ENCODE measurements around the gene USP2.
A peak's percentile ranks its signal among the peaks of the same experiment; 100 is the strongest.

Gene USP2

GRCh38 chr11:119338965-119339588 is 42.4 kb downstream of the USP2 start:
- 62% methylated on average over 6 of the region's 11 CpGs for WGBS (ENCODE audit: insufficient coverage)
- Histone ChIP-seq H3K27me3 (replicated peaks in 2 of 5; ENCODE audit: control insufficient read depth in 4 of 5, insufficient read depth in 5 of 5, low read length in 4 of 5) (peaks cover 0 to 50% (median 15%) of the 10 kb centered on the region in 5 experiments), H3K9me3 (ENCODE audit: control extremely low read depth in 1 of 5, control insufficient read depth in 4 of 5, insufficient read depth in 2 of 5, low read depth in 1 of 5, low read length in 4 of 5) (no peaks in the 10 kb centered on the region), H3K36me3 (ENCODE audit: control insufficient read depth in 4 of 4, insufficient read depth in 4 of 4, low read length in 3 of 4) (peaks cover 4 to 15% (median 10%) of the 10 kb centered on the region in 4 experiments), H3K4me1 (ENCODE audit: control extremely low read depth in 1 of 4, control insufficient read depth in 4 of 4, insufficient read depth in 4 of 4, low read length in 3 of 4) (peaks cover 0 to 45% (median 40%) of the 10 kb centered on the region in 4 experiments), H3K27ac (ENCODE audit: insufficient read depth in 1 of 2, low read depth in 1 of 2, low read length in 2 of 2, poor library complexity in 1 of 2, severe bottlenecking in 2 of 2) (no peak overlapping the region), H3K4me3 (ENCODE audit: control insufficient read depth in 1 of 7, extremely low read depth in 1 of 7, insufficient read depth in 4 of 7, low read depth in 2 of 7, low read length in 6 of 7) (peak overlapping the region in 1 of 7 experiments; percentile 13)
- ChIA-PET CTCF (interaction anchor here (0.8 to 12.0 kb wide), 11 partner anchors 13 to 324 kb away, joined by 3 to 90 read pairs (median 4); no protein-coding TSS in a partner anchor), POLR2A (no interaction called here)
- DNase-seq = no peak

GRCh38 chr11:119338318-119338890 is 43.1 kb downstream of the USP2 start:
- CTCF ChIA-PET = interaction anchor here (0.7 to 12.0 kb wide), 13 partner anchors 12 to 186 kb away, joined by 3 to 90 read pairs (median 5); no protein-coding TSS in a partner anchor
- POLR2A ChIA-PET = no interaction called here
- no peaks in the 10 kb centered on the region for H3K9me3 ChIP-seq (ENCODE audit: control extremely low read depth in 1 of 5, control insufficient read depth in 4 of 5, insufficient read depth in 2 of 5, low read depth in 1 of 5, low read length in 4 of 5)
- H3K27ac ChIP-seq (ENCODE audit: insufficient read depth in 1 of 2, low read depth in 1 of 2, low read length in 2 of 2, poor library complexity in 1 of 2, severe bottlenecking in 2 of 2) = no peak overlapping the region
- H3K4me3 ChIP-seq (ENCODE audit: control insufficient read depth in 1 of 7, extremely low read depth in 1 of 7, insufficient read depth in 4 of 7, low read depth in 2 of 7, low read length in 6 of 7) = no peak overlapping the region
- H3K27me3 ChIP-seq (replicated peaks in 2 of 5; ENCODE audit: control insufficient read depth in 4 of 5, insufficient read depth in 5 of 5, low read length in 4 of 5) = peaks cover 0 to 50% (median 15%) of the 10 kb centered on the region in 5 experiments
- peaks cover 0 to 49% (median 44%) of the 10 kb centered on the region in 4 experiments for H3K4me1 ChIP-seq (ENCODE audit: control extremely low read depth in 1 of 4, control insufficient read depth in 4 of 4, insufficient read depth in 4 of 4, low read length in 3 of 4)
- peak; percentile 61 to 78 (median 69) for DNase-seq
- peaks cover 4 to 15% (median 10%) of the 10 kb centered on the region in 4 experiments for H3K36me3 ChIP-seq (ENCODE audit: control insufficient read depth in 4 of 4, insufficient read depth in 4 of 4, low read length in 3 of 4)
- WGBS (ENCODE audit: insufficient coverage) = 26% methylated on average over 10 of the region's 17 CpGs

- H3K27ac ChIP-seq (ENCODE audit: insufficient read depth in 1 of 2, low read depth in 1 of 2, low read length in 2 of 2, poor library complexity in 1 of 2, severe bottlenecking in 2 of 2) = no peak overlapping the region
- 89% methylated on average over 3 of the region's 9 CpGs for WGBS (ENCODE audit: insufficient coverage)
- DNase-seq = peak in 1 of 3 donors; percentile 32
- no peaks in the 10 kb centered on the region for H3K9me3 ChIP-seq (ENCODE audit: control extremely low read depth in 1 of 5, control insufficient read depth in 4 of 5, insufficient read depth in 2 of 5, low read depth in 1 of 5, low read length in 4 of 5)
- peaks cover 4 to 15% (median 10%) of the 10 kb centered on the region in 4 experiments for H3K36me3 ChIP-seq (ENCODE audit: control insufficient read depth in 4 of 4, insufficient read depth in 4 of 4, low read length in 3 of 4)
- ChIA-PET POLR2A (interaction anchor here (0.6 kb wide), 1 partner anchor 48 kb away, joined by 3 read pairs; no protein-coding TSS in a partner anchor), CTCF (interaction anchor here (0.7 to 12.0 kb wide), 15 partner anchors 12 to 186 kb away, joined by 3 to 90 read pairs (median 4); no protein-coding TSS in a partner anchor)
- peaks cover 0 to 49% (median 44%) of the 10 kb centered on the region in 4 experiments for H3K4me1 ChIP-seq (ENCODE audit: control extremely low read depth in 1 of 4, control insufficient read depth in 4 of 4, insufficient read depth in 4 of 4, low read length in 3 of 4)
- H3K4me3 ChIP-seq (ENCODE audit: control insufficient read depth in 1 of 7, extremely low read depth in 1 of 7, insufficient read depth in 4 of 7, low read depth in 2 of 7, low read length in 6 of 7) = no peak overlapping the region
- H3K27me3 ChIP-seq (replicated peaks in 2 of 5; ENCODE audit: control insufficient read depth in 4 of 5, insufficient read depth in 5 of 5, low read length in 4 of 5) = peaks cover 0 to 44% (median 15%) of the 10 kb centered on the region in 5 experiments
These were observed 43.7 kb downstream of the USP2 start for GRCh38 chr11:119337581-119338317.

- Histone ChIP-seq H3K4me3 (ENCODE audit: control insufficient read depth in 1 of 7, extremely low read depth in 1 of 7, insufficient read depth in 4 of 7, low read depth in 2 of 7, low read length in 6 of 7) (no peak overlapping the region), H3K36me3 (ENCODE audit: control insufficient read depth in 4 of 4, insufficient read depth in 4 of 4, low read length in 3 of 4) (peaks cover 4 to 15% (median 10%) of the 10 kb centered on the region in 4 experiments), H3K9me3 (ENCODE audit: control extremely low read depth in 1 of 5, control insufficient read depth in 4 of 5, insufficient read depth in 2 of 5, low read depth in 1 of 5, low read length in 4 of 5) (no peaks in the 10 kb centered on the region), H3K27ac (ENCODE audit: insufficient read depth in 1 of 2, low read depth in 1 of 2, low read length in 2 of 2, poor library complexity in 1 of 2, severe bottlenecking in 2 of 2) (no peak overlapping the region), H3K4me1 (ENCODE audit: control extremely low read depth in 1 of 4, control insufficient read depth in 4 of 4, insufficient read depth in 4 of 4, low read length in 3 of 4) (peaks cover 0 to 49% (median 44%) of the 10 kb centered on the region in 4 experiments), H3K27me3 (replicated peaks in 2 of 5; ENCODE audit: control insufficient read depth in 4 of 5, insufficient read depth in 5 of 5, low read length in 4 of 5) (peaks cover 0 to 36% (median 13%) of the 10 kb centered on the region in 5 experiments)
- no peak for DNase-seq
- POLR2A ChIA-PET = no interaction called here
- WGBS (ENCODE audit: insufficient coverage) = 95% methylated on average over 9 of the region's 9 CpGs
- CTCF ChIA-PET = interaction anchor here (0.8 to 12.0 kb wide), 7 partner anchors 11 to 138 kb away, joined by 4 to 90 read pairs (median 7); no protein-coding TSS in a partner anchor
These were observed 44.6 kb downstream of the USP2 start for GRCh38 chr11:119336744-119337469.

- H3K27me3 ChIP-seq (replicated peaks in 2 of 5; ENCODE audit: control insufficient read depth in 4 of 5, insufficient read depth in 5 of 5, low read length in 4 of 5) = peaks cover 0 to 26% (median 12%) of the 10 kb centered on the region in 5 experiments
- H3K36me3 ChIP-seq (ENCODE audit: control insufficient read depth in 4 of 4, insufficient read depth in 4 of 4, low read length in 3 of 4) = peaks cover 4 to 15% (median 10%) of the 10 kb centered on the region in 4 experiments
- CTCF ChIA-PET = interaction anchor here (1.1 to 12.0 kb wide), 4 partner anchors 13 to 38 kb away, joined by 3 to 90 read pairs (median 33); no protein-coding TSS in a partner anchor
- H3K27ac ChIP-seq (ENCODE audit: insufficient read depth in 1 of 2, low read depth in 1 of 2, low read length in 2 of 2, poor library complexity in 1 of 2, severe bottlenecking in 2 of 2) = peak overlapping the region in 1 of 2 experiments; percentile 90
- no peak for DNase-seq
- peak overlapping the region in 4 of 7 experiments; percentile 91 to 96 (median 94) for H3K4me3 ChIP-seq (ENCODE audit: control insufficient read depth in 1 of 7, extremely low read depth in 1 of 7, insufficient read depth in 4 of 7, low read depth in 2 of 7, low read length in 6 of 7)
- POLR2A ChIA-PET = no interaction called here
- H3K9me3 ChIP-seq (ENCODE audit: control extremely low read depth in 1 of 5, control insufficient read depth in 4 of 5, insufficient read depth in 2 of 5, low read depth in 1 of 5, low read length in 4 of 5) = no peaks in the 10 kb centered on the region
- WGBS (ENCODE audit: insufficient coverage) = 95% methylated on average over 29 of the region's 30 CpGs
- peaks cover 0 to 42% (median 36%) of the 10 kb centered on the region in 4 experiments for H3K4me1 ChIP-seq (ENCODE audit: control extremely low read depth in 1 of 4, control insufficient read depth in 4 of 4, insufficient read depth in 4 of 4, low read length in 3 of 4)
These were observed 45.6 kb downstream of the USP2 start for GRCh38 chr11:119335655-119336543.
